GM12801 (cell line): ENCODE data around the gene DAPL1.

ENCODE experiments used
- TF ChIP-seq, protein P1 (sequence below): IDR thresholded peaks from one replicate; pipeline ENCODE4 v1.5.1; 2011; ENCODE audit warnings: control low read depth; ENCODE audit not compliant: insufficient read length; ENCODE audit errors: extremely low read depth

Gene DAPL1

DNA sequence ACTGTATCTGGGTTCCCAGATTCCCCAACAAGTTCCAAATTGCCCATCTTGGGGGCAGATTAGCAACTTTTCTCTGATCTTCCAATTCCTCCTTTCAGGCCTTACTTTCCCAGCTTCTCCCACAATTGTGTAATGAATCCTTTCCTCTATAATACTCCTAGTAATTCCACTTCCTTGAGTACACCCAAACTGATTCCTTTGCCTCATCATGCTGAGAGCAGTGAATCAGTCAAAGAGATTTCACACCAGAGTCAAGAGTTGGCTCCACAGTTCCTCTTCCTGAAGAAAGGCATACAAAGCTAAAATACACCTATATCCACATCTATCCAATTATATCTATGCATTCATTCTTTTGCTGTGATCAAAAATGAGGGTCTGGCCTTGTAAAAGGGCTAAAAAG, 28.6 kb upstream of the DAPL1 start:
- TF ChIP-seq, protein P1, sequence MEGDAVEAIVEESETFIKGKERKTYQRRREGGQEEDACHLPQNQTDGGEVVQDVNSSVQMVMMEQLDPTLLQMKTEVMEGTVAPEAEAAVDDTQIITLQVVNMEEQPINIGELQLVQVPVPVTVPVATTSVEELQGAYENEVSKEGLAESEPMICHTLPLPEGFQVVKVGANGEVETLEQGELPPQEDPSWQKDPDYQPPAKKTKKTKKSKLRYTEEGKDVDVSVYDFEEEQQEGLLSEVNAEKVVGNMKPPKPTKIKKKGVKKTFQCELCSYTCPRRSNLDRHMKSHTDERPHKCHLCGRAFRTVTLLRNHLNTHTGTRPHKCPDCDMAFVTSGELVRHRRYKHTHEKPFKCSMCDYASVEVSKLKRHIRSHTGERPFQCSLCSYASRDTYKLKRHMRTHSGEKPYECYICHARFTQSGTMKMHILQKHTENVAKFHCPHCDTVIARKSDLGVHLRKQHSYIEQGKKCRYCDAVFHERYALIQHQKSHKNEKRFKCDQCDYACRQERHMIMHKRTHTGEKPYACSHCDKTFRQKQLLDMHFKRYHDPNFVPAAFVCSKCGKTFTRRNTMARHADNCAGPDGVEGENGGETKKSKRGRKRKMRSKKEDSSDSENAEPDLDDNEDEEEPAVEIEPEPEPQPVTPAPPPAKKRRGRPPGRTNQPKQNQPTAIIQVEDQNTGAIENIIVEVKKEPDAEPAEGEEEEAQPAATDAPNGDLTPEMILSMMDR: no peak

DNA sequence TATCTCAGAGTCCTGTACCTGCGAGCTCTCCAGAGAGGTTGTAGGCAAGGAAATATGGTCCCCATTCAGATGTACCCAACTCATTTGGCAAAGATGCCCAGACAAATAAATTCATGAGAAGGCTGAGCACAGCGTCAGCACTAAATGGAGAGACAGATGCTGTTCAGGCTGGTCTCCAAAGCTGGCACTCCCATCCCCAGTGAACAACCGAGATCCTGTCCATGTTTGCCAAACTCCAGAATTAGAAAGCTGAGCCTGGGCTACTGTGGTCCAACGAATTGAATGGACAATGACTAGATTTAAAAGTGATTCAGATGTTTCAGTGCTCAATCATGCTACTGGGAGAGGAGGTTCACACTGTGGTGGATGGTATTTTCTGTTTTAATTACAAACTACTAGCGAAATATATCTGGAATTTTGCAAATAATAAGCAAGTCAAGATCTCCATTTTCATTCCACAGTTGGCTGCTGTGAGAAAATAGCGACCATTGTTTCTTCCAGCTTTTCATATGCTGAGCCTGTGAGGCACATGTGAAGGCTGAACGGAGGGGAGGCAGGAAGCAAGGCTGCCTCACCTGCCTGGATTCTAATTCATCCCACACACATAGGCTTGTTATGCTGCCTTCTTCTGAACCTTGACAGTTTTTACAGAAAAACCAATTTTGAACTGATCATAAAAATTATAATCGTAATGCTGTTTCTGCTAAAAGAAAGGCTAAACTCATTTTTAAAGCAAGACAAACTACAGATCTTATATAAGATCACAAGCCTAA, 22.6 kb upstream of the DAPL1 start:
- TF ChIP-seq, protein P1: no peak

DNA sequence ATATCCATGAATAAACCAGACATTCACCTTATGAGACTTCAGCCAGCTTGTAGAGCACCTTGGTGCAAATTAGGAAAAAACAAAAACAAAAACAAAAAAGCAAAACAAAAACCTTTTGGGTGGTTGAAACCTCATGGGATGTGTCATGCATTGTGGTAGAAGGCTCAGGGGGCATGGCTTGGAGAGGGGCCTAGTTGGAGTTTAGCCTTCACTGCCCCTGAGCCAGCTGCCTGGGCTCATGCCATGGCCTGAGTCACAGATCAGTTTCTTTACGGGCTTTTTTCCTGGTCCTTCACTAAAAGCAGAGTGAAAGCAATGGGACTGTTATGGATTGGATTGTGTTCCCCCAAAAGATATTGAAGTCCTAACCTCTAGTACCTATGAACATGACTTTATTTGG, 22.0 kb upstream of the DAPL1 start:
- TF ChIP-seq, protein P1: no peak

DNA sequence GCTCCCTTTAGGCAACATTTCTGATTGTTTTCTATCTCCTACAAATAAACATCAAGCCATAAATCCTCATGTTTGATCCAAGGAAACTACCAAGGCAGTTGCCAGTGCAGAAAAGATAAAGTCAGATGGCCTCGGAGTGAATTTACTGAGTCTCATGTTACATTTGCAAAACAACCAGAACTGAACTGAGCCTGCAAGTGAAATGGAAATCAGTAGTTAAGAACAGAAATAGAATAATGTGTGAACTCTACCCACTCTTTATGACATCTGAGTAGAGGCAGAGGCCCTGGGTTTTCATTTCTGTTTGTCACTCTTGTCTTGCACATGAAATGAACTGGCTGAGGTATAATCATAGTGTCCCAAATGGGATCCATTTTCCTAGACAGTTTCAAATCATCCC, 20.4 kb upstream of the DAPL1 start:
- TF ChIP-seq, protein P1: no peak

DNA sequence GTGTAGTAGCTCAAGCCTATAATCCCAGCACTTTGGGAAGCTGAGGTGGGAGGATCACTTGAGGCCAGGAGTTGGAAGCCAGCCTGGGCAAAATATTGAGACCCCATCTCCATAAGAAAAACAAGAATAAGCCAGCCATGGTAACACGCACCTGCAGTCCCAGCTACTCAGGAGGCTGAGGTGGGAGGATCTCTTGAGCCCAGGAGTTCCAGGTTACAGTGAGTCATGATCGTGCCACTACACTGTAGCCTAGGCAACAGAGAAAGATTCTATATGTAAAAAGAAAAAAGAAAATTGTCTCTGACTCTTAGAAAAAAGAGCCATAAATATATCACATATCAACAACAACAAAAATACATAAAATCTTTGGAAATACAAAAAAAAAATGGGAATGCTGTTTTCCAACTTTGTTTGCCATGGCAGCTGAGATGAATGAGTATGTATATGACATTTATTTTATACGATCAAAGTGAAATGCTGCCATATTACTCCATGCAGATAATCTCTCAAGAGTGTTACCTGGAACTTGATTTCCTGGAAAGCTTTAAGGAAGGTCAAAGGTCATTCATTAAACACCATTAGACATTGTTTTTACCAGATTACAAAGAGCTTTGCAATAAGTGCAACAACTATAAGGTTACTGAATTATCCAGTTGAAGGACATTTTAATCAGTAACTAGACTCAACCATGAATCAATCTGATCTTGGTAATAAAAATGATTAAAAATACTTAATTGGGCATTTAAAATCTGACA, 19.7 kb upstream of the DAPL1 start:
- TF ChIP-seq, protein P1: no peak

DNA sequence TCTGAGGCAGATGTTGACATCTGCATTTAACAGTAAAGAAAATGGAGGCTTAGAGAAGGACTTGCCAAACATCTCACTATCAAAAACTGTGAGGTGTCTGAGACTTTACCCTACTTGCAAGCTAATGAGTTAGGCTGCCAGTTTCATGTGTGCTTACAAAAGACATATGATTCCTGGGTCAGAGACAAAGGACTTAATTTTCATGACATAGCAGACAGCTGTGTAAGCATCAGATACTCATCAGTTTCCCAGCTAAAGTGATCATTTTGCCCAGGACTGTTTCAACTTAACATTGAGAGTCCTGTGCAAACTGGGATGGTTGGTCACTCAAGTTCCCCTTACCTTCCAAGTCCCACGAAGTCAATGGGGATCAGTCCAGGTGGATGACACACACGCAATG, 18.9 kb upstream of the DAPL1 start:
- TF ChIP-seq, protein P1: no peak

DNA sequence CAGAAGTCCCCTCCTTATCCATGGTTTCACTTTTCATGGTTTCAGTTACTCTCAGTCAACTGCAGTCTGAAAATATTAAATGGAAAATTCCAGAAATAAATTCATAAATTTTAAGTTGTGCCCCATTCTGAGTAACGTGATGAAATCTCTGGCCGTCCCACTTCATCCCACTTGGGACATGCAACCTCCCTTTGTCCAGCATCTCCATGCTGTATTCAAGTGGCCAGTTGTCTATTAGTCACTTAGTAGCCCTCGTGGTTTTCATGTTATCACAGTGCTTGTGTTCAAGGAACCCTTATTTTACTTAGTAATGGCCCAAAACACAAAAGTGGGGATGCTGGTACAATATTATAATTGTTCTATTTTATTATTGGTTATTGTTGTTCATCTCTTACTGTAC, 18.0 kb upstream of the DAPL1 start:
- TF ChIP-seq, protein P1: no peak
